Measurements from ENCODE around the gene CDC42EP1. TPM values are rescaled to one million over a fixed set of nuclear protein-coding genes. Genes with fewer than 3 reads are reported as not detected.

The CDC42EP1 gene
- total RNA-seq, 2 donors from 2014 or later: 66.1 to 97.0 TPM

DNA sequence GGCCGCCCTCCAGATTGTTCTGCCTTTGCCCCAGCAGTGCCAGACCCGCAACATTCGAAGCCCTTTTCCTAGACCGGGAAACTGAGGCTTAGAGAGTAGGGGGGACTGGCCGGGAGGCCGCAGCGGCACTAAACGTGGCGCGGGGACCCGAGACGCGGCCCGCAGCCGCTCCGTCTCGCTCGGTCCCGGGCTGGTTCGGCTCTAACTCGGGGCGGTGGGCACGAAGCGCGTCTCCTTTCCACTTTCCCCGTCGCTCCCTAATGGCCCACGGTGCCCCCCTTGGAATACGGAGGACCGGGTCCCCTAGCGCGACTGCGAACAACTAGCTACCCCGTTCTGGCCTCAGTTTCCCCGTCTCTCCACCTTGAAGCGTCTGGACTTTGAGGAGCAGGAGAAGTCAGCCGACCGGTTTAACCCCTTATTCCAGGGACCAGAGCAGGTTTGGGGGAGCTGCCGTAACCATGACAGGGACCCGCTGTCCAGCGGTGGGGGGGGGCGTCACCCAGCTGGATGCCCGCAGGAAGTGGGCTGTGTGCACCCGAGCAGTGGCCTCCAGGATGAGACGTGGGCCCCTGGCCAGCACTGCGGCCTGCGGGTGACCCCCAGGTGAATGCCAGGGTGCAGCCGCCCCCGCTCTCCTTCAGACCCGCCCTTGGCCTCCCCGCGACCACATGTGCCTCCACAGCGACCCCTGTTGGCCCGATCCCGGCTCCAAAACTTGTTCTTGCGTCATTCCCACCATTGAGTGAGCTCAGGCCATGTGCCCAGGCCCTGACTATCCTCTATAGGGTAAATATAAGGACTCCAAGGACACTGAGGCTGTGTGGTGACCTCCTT lies 1.1 kb downstream of the CDC42EP1 start:
- H3K4me1 ChIP-seq: peaks cover 27% of the 10 kb centered on the region
- intact Hi-C loops (cut with DNase I): no loop called here
- H3K9ac ChIP-seq (ENCODE audit: low read depth in 2 of 2, low read length in 2 of 2): peak overlapping the region; percentile 91 to 99
- H3K36me3 ChIP-seq: peaks cover 3% of the 10 kb centered on the region
- H3K4me3 ChIP-seq: peak overlapping the region; percentile 71
- no peaks in the 10 kb centered on the region for H3K27me3 ChIP-seq
- peak; percentile 99 for DNase-seq
- peak; percentile 76 for TF ChIP-seq CTCF (IDR thresholded peaks at IDR 0.05)
- H3K9me3 ChIP-seq: no peaks in the 10 kb centered on the region
- peak overlapping the region; percentile 94 for H3K27ac ChIP-seq

DNA sequence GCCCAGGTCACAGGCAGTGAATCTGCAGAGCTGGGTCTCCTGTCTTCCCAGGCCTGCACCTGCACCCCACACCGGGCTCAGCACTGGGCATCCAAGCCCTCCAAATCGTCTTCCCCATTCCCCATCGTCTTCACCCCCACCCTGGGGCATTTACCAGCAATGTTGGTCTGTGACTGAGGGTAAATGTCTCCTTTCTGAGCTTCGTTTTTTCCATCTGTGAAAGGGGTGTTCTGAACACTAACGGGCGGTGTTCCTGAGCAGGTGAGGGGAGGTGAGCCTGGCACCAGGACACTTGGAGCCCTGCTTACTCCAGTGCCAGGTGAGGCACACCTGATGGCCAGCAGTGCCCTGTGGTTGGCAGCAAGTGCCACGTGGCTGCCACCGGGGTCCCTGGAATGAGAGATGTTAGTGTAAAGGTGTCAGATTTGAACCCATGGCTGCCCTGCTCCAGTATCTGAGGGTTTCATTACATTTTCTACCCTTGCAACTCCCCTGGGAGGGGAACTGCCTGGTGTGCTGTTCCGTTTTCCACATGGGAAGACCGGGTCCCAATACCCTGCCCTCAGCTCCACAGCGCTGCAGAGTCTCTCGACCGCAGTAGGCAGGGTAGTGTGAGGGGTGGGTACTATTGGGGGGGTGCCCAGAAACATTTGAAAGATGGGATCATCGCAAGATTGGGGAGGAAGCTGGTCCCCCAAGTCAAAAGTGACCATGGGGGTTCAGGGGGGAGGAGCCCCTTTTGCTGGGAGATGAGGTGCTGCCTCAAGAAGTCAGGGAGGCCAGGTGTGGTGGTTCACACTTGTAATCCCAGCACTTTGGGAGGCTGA lies 2.0 kb downstream of the CDC42EP1 start:
- H3K9me3 ChIP-seq: no peaks in the 10 kb centered on the region
- intact Hi-C loops (cut with DNase I): no loop called here
- no peak for DNase-seq
- H3K4me3 ChIP-seq: peak overlapping the region; percentile 71
- peak overlapping the region; percentile 94 for H3K27ac ChIP-seq
- no peak for TF ChIP-seq CTCF (IDR thresholded peaks at IDR 0.05)
- peak overlapping the region; percentile 91 to 99 for H3K9ac ChIP-seq (ENCODE audit: low read depth in 2 of 2, low read length in 2 of 2)
- H3K4me1 ChIP-seq: peaks cover 34% of the 10 kb centered on the region
- H3K36me3 ChIP-seq: peaks cover 3% of the 10 kb centered on the region
- H3K27me3 ChIP-seq: no peaks in the 10 kb centered on the region

DNA sequence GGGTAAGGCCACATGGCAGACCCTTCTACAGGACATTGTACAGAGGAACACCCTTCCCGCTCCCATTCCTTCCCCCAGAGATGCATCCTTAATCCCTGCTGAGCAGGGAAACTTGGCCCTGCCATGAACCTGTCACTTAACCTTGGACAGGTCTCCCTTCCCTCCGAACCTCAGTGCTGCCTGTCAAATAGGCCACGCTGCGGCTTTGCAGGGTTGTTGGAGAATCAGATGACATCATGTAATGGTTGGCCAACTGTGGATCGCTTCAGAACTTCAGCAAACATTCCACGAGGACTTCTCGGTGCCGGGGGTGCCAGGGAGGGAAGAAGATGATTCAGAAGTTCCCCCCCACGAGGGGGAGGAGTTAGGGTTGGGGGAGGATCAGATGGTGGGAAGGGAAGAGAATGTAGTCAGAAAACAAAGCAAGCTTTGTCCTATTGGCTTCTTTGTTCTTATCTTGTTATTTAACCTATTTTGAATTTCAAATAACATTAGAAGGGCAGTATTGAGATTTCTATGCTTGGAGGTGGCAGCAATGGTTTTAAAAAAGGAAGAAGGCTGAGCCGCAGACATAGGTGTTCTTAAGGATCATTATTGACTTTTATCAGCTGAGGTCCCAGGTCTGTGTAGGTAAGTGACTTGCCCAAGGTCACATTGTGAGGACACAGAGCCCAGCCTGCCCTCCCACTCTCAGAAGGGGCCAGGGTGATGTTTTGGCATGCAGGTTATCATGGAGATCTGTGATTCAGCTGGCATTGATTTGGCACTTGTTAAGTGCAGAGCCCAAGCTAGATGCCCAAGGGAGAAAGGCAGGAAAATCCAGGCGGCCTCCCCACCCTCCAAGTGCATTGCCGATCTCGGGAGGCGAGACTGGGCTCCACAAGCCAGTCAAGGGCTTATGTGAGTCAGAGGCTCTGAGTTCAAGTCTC lies 3.1 kb downstream of the CDC42EP1 start:
- H3K9ac ChIP-seq (ENCODE audit: low read depth in 2 of 2, low read length in 2 of 2): peak overlapping the region; percentile 39 to 99
- intact Hi-C loops (cut with DNase I): no loop called here
- peak overlapping the region; percentile 94 for H3K27ac ChIP-seq
- no peaks in the 10 kb centered on the region for H3K27me3 ChIP-seq
- H3K9me3 ChIP-seq: no peaks in the 10 kb centered on the region
- peaks cover 3% of the 10 kb centered on the region for H3K36me3 ChIP-seq
- TF ChIP-seq CTCF (IDR thresholded peaks at IDR 0.05): no peak
- no peak overlapping the region for H3K4me3 ChIP-seq
- peak; percentile 84 for DNase-seq
- peaks cover 34% of the 10 kb centered on the region for H3K4me1 ChIP-seq

DNA sequence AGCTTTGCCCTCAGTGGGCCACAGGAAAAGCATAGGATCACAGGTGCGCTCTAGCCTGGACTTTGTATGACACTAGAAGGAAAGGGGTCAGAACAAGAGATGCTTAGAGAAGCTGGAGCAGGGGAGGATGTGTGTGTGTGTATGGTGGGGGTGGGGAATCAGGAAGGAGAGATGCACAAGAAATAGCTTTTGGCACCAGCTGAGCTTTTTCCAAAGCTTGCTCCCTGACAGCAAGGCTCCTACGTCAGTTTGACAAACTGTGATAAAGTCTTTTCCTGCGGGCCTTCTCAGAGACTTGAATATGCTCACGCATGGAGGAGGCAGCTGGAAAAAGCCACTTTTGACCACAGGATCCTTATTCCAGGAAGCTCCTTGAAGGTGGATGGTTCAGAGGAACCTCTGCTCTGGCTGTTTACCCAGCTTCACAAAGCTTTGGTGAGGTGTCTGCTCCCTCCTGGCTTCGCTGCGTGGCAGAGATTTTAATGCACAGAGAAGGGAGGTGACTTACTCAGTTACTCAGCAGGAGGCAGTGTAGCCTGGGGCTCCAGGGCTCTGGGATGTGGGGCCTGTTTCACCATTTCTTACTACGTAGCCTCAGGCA lies 3.9 kb downstream of the CDC42EP1 start:
- H3K4me3 ChIP-seq: no peak overlapping the region
- H3K9ac ChIP-seq (ENCODE audit: low read depth in 2 of 2, low read length in 2 of 2): peak overlapping the region; percentile 39 to 99
- intact Hi-C loops (cut with DNase I): no loop called here
- H3K27me3 ChIP-seq: no peaks in the 10 kb centered on the region
- DNase-seq: no peak
- no peaks in the 10 kb centered on the region for H3K9me3 ChIP-seq
- peaks cover 3% of the 10 kb centered on the region for H3K36me3 ChIP-seq
- peak overlapping the region; percentile 94 for H3K27ac ChIP-seq
- peak; percentile 9 for TF ChIP-seq CTCF (IDR thresholded peaks at IDR 0.05)
- H3K4me1 ChIP-seq: peaks cover 38% of the 10 kb centered on the region
